Measurements from ENCODE around the gene POPDC2. TPM values are rescaled to one million over a fixed set of nuclear protein-coding genes. Genes with fewer than 3 reads are reported as not detected.

POPDC2 gene
- total and polyA plus RNA-seq, 2 donors (not counting 1 experiment from before 2014, with no cell fraction given), result 8.0 to 9.5 TPM

DNA sequence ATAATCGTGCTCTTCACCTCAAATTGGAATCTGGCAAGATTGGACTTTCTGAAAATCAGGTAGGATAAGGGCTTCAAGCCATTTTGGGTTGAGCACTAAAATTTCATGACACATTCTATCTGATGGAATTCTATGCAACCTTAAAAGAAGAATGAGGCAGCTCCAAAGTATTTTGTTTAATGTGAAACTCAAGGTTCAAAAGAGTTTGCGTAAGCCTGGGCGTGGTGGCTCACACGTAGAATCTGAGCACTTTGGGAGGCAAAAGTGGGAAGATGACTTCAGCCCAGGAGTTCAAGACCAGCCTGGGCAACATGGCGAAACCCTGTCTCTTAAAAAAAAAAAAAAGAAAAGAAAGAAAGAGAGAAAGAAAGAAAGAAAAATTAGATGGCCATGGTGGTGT lies 66.3 kb downstream of the POPDC2 start:
- Histone ChIP-seq H2AFZ (ENCODE audit: insufficient read depth, low read depth, low read length, poor library complexity, severe bottlenecking) (no peak overlapping the region), H3K9me3 (ENCODE audit: control extremely low read depth in 1 of 3, control insufficient read depth in 2 of 3, insufficient read depth in 1 of 3, low read length in 2 of 3) (peaks cover 0 to 5% (median 4%) of the 10 kb centered on the region in 3 donors), H3K27ac (ENCODE audit: low read length in 2 of 2) (no peak overlapping the region), H3K4me2 (replicated peaks; ENCODE audit: low read depth, low read length, poor library complexity, severe bottlenecking) (no peak overlapping the region), H3K27me3 (replicated peaks in 1 of 4; ENCODE audit: control extremely low read depth in 1 of 4, control insufficient read depth in 3 of 4, insufficient read depth in 4 of 4, low read length in 3 of 4) (no peaks in the 10 kb centered on the region), H4K20me1 (ENCODE audit: control insufficient read depth, insufficient read depth, low read length, poor library complexity, severe bottlenecking) (no peaks in the 10 kb centered on the region), H3K36me3 (replicated peaks in 1 of 2; ENCODE audit: control extremely low read depth in 1 of 2, control insufficient read depth in 1 of 2, extremely low read depth in 1 of 2, insufficient read depth in 2 of 2, low read length in 1 of 2) (peaks cover 0 to 3% of the 10 kb centered on the region in 2 experiments), H3K9ac (ENCODE audit: low read length) (no peak overlapping the region), H3K79me2 (ENCODE audit: control insufficient read depth, insufficient read depth, low read length) (no peaks in the 10 kb centered on the region), H3K4me1 (ENCODE audit: control insufficient read depth in 2 of 2, insufficient read depth in 2 of 2, low read length in 2 of 2) (peaks cover 12 to 13% of the 10 kb centered on the region in 2 donors), H3K4me3 (ENCODE audit: control extremely low read depth in 1 of 5, extremely low read depth in 1 of 5, insufficient read depth in 1 of 5, low read depth in 2 of 5, low read length in 4 of 5) (no peak overlapping the region)
- H3K27me3 Mint-ChIP-seq, result no peaks in the 10 kb centered on the region
- peaks cover 38% of the 10 kb centered on the region for H3K4me1 Mint-ChIP-seq
- H3K9me3 Mint-ChIP-seq (ENCODE audit: insufficient read depth), result no peaks in the 10 kb centered on the region
- no peak overlapping the region for H3K4me3 Mint-ChIP-seq
- ATAC-seq (ENCODE audit: low read depth) (no peak), DNase-seq (no peak)
- H3K27ac Mint-ChIP-seq, result no peak overlapping the region
- POLR2A ChIA-PET, result no interaction called here
- 83% methylated on average over 4 of the region's 5 CpGs for WGBS (ENCODE audit: insufficient coverage)
- intact Hi-C loops (cut with micrococcal nuclease), result no loop called here
- TF ChIP-seq, protein P1, sequence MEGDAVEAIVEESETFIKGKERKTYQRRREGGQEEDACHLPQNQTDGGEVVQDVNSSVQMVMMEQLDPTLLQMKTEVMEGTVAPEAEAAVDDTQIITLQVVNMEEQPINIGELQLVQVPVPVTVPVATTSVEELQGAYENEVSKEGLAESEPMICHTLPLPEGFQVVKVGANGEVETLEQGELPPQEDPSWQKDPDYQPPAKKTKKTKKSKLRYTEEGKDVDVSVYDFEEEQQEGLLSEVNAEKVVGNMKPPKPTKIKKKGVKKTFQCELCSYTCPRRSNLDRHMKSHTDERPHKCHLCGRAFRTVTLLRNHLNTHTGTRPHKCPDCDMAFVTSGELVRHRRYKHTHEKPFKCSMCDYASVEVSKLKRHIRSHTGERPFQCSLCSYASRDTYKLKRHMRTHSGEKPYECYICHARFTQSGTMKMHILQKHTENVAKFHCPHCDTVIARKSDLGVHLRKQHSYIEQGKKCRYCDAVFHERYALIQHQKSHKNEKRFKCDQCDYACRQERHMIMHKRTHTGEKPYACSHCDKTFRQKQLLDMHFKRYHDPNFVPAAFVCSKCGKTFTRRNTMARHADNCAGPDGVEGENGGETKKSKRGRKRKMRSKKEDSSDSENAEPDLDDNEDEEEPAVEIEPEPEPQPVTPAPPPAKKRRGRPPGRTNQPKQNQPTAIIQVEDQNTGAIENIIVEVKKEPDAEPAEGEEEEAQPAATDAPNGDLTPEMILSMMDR (IDR thresholded peaks at IDR 0.05), result no peak
- no peak for TF ChIP-seq EZH2 (IDR thresholded peaks at IDR 0.05; ENCODE audit: borderline replicate concordance, insufficient read depth, low read depth, low read length, poor library complexity, severe bottlenecking)
- CTCF ChIA-PET, result no interaction called here

DNA sequence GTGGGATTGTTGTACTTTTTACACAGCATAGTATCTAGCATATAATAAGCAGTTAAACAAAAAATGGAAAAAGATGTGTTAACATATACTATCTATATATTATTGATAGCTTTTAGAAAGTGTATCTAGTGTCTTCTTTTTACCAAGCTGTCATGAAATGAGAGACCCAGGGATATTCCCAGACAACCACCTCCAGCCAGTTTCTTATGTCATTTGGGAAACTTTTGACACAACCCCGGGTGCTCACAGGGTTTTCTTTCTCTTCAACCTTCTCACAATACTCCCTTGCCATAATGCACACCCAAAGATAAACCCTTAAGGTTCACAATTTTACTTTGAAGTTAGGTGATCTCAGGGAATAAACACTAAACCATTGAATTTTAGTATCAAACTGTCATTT lies 67.5 kb downstream of the POPDC2 start:
- Mint-ChIP-seq H3K9me3 (ENCODE audit: insufficient read depth) (no peaks in the 10 kb centered on the region), H3K27me3 (no peaks in the 10 kb centered on the region), H3K4me3 (no peak overlapping the region), H3K4me1 (peaks cover 40% of the 10 kb centered on the region), H3K27ac (no peak overlapping the region)
- no peak overlapping the region for H3K4me2 ChIP-seq (replicated peaks; ENCODE audit: low read depth, low read length, poor library complexity, severe bottlenecking)
- DNase-seq (no peak), ATAC-seq (ENCODE audit: low read depth) (no peak)
- no peak overlapping the region for H3K4me3 ChIP-seq (ENCODE audit: control extremely low read depth in 1 of 5, extremely low read depth in 1 of 5, insufficient read depth in 1 of 5, low read depth in 2 of 5, low read length in 4 of 5)
- no peak overlapping the region for H3K9ac ChIP-seq (ENCODE audit: low read length)
- ChIA-PET CTCF (no interaction called here), POLR2A (no interaction called here)
- H2AFZ ChIP-seq (ENCODE audit: insufficient read depth, low read depth, low read length, poor library complexity, severe bottlenecking), result no peak overlapping the region
- no peak for TF ChIP-seq EZH2 (IDR thresholded peaks at IDR 0.05; ENCODE audit: borderline replicate concordance, insufficient read depth, low read depth, low read length, poor library complexity, severe bottlenecking)
- TF ChIP-seq, protein P1 (IDR thresholded peaks at IDR 0.05), result no peak
- peaks cover 0 to 3% of the 10 kb centered on the region in 2 experiments for H3K36me3 ChIP-seq (replicated peaks in 1 of 2; ENCODE audit: control extremely low read depth in 1 of 2, control insufficient read depth in 1 of 2, extremely low read depth in 1 of 2, insufficient read depth in 2 of 2, low read length in 1 of 2)
- no peaks in the 10 kb centered on the region for H3K27me3 ChIP-seq (replicated peaks in 1 of 4; ENCODE audit: control extremely low read depth in 1 of 4, control insufficient read depth in 3 of 4, insufficient read depth in 4 of 4, low read length in 3 of 4)
- peaks cover 0 to 5% (median 4%) of the 10 kb centered on the region in 3 donors for H3K9me3 ChIP-seq (ENCODE audit: control extremely low read depth in 1 of 3, control insufficient read depth in 2 of 3, insufficient read depth in 1 of 3, low read length in 2 of 3)
- no peaks in the 10 kb centered on the region for H4K20me1 ChIP-seq (ENCODE audit: control insufficient read depth, insufficient read depth, low read length, poor library complexity, severe bottlenecking)
- H3K4me1 ChIP-seq (ENCODE audit: control insufficient read depth in 2 of 2, insufficient read depth in 2 of 2, low read length in 2 of 2), result peaks cover 24 to 25% of the 10 kb centered on the region in 2 donors
- intact Hi-C loops (cut with micrococcal nuclease), result no loop called here
- H3K27ac ChIP-seq (ENCODE audit: low read length in 2 of 2), result no peak overlapping the region
- no peaks in the 10 kb centered on the region for H3K79me2 ChIP-seq (ENCODE audit: control insufficient read depth, insufficient read depth, low read length)
- 70% methylated on average over 1 of the region's 1 CpG for WGBS (ENCODE audit: insufficient coverage)

Other genes starting within 250 kb of the POPDC2 start
- gene TMEM39A, start 197.0 kb downstream of the POPDC2 start, total RNA-seq, result 39.9 and 50.3 TPM in 2 replicates
- gene TMEM39A, start 197.0 kb downstream of the POPDC2 start, polyA plus RNA-seq, result 8.5 and 11.0 TPM in 2 replicates
- 37.2 and 40.7 TPM in 2 replicates for gene POGLUT1, start 191.6 kb downstream of the POPDC2 start, total RNA-seq
- gene POGLUT1, start 191.6 kb downstream of the POPDC2 start, polyA plus RNA-seq, result 13.1 and 14.5 TPM in 2 replicates
- gene TIMMDC1, start 162.0 kb downstream of the POPDC2 start, total RNA-seq, result 58.5 and 70.9 TPM in 2 replicates
- gene TIMMDC1, start 162.0 kb downstream of the POPDC2 start, polyA plus RNA-seq, result 38.8 and 50.5 TPM in 2 replicates
- 26.5 and 28.0 TPM in 2 replicates for gene CD80, start 101.0 kb downstream of the POPDC2 start, total RNA-seq
- 9.3 and 15.0 TPM in 2 replicates for gene CD80, start 101.0 kb downstream of the POPDC2 start, polyA plus RNA-seq
- 18.8 and 24.5 TPM in 2 replicates for gene ADPRH, start 81.1 kb downstream of the POPDC2 start, total RNA-seq
- 8.0 and 10.0 TPM in 2 replicates for gene ADPRH, start 81.1 kb downstream of the POPDC2 start, polyA plus RNA-seq
- 0.27 and 0.58 TPM in 2 replicates for gene PLA1A, start 62.7 kb downstream of the POPDC2 start, total RNA-seq
- 0.28 TPM in 1 of 2 replicates, not detected in the other for gene PLA1A, start 62.7 kb downstream of the POPDC2 start, polyA plus RNA-seq
- gene COX17, start 16.8 kb upstream of the POPDC2 start, total RNA-seq, result 47.8 and 49.1 TPM in 2 replicates
- gene COX17, start 16.8 kb upstream of the POPDC2 start, polyA plus RNA-seq, result 20.0 and 33.3 TPM in 2 replicates
- 6.4 and 7.2 TPM in 2 replicates for gene CFAP91, start 42.4 kb upstream of the POPDC2 start, total RNA-seq
- 0.33 and 0.48 TPM in 2 replicates for gene CFAP91, start 42.4 kb upstream of the POPDC2 start, polyA plus RNA-seq
- gene NR1I2, start 121.5 kb upstream of the POPDC2 start, total RNA-seq, result 0.30 and 0.73 TPM in 2 replicates
- 0.30 and 0.52 TPM in 2 replicates for gene NR1I2, start 121.5 kb upstream of the POPDC2 start, polyA plus RNA-seq